GM18858 (cell line): ENCODE results near the gene GALNT17.
"Not testable (repeated sequence)": the region's sequence is repeated elsewhere in the genome, so short reads cannot be mapped to it uniquely, and the experiment has no call there.

Experiments used
- ATAC-seq: cut with Tn5 transposase; IDR thresholded peaks from one replicate; pipeline ENCODE4 v1.9.1; 2021; ENCODE audit not compliant: unreplicated experiment

Gene GALNT17

GRCh38 chr7:71615017-71615416, 483.1 kb downstream of the GALNT17 start:
- no peak for ATAC-seq

- no peak for ATAC-seq
Measured at GRCh38 chr7:71616217-71616616, 484.3 kb downstream of the GALNT17 start.

- ATAC-seq: no peak
Measured at GRCh38 chr7:71618278-71618677, 486.3 kb downstream of the GALNT17 start.

GRCh38 chr7:71625545-71625944, 493.6 kb downstream of the GALNT17 start:
- ATAC-seq: no peak

- no peak for ATAC-seq
Measured at GRCh38 chr7:71626206-71626605, 494.3 kb downstream of the GALNT17 start.

- ATAC-seq: no peak
Measured at GRCh38 chr7:71627651-71628050, 495.7 kb downstream of the GALNT17 start.

GRCh38 chr7:71630516-71630915, 498.6 kb downstream of the GALNT17 start:
- ATAC-seq: no peak

GRCh38 chr7:71633551-71634008, 501.6 kb downstream of the GALNT17 start:
- ATAC-seq: no peak

- not testable (repeated sequence) for ATAC-seq
Measured at GRCh38 chr7:71635849-71636248, 503.9 kb downstream of the GALNT17 start.

- ATAC-seq: no peak
Measured at GRCh38 chr7:71636329-71636728, 504.4 kb downstream of the GALNT17 start.

GRCh38 chr7:71637578-71637977, 505.6 kb downstream of the GALNT17 start:
- no peak for ATAC-seq

- no peak for ATAC-seq
Measured at GRCh38 chr7:71638108-71638507, 506.2 kb downstream of the GALNT17 start.

- no peak for ATAC-seq
Measured at GRCh38 chr7:71639382-71640085, 507.6 kb downstream of the GALNT17 start.

- not testable (repeated sequence) for ATAC-seq
Measured at GRCh38 chr7:71643031-71643430, 511.1 kb downstream of the GALNT17 start.

GRCh38 chr7:71645836-71646235, 513.9 kb downstream of the GALNT17 start:
- ATAC-seq: no peak

GRCh38 chr7:71649812-71650211, 517.9 kb downstream of the GALNT17 start:
- no peak for ATAC-seq

- ATAC-seq: no peak
Measured at GRCh38 chr7:71650653-71651337, 518.9 kb downstream of the GALNT17 start.

GRCh38 chr7:71652510-71652909, 520.6 kb downstream of the GALNT17 start:
- ATAC-seq: no peak

- no peak for ATAC-seq
Measured at GRCh38 chr7:71657386-71657785, 525.4 kb downstream of the GALNT17 start.

GRCh38 chr7:71659622-71660021, 527.7 kb downstream of the GALNT17 start:
- ATAC-seq: no peak

GRCh38 chr7:71661671-71662224, 529.8 kb downstream of the GALNT17 start:
- ATAC-seq: no peak

- ATAC-seq: no peak
Measured at GRCh38 chr7:71665716-71666115, 533.8 kb downstream of the GALNT17 start.
